C4-2B (cell line): Measurements from ENCODE around the gene SLC25A11.

Source experiments
- ZFX ChIP-seq: fragments of 450-650 bp; IDR thresholded peaks from 2 replicates; pipeline ENCODE4 v1.6.1; 2017
- TF ChIP-seq, protein P1 (sequence below): fragments of 450-650 bp; conservative IDR thresholded peaks from 2 replicates; pipeline ENCODE4 v1.5.1; 2017; ENCODE audit warnings: mild to moderate bottlenecking

- TF ChIP-seq, protein P1, sequence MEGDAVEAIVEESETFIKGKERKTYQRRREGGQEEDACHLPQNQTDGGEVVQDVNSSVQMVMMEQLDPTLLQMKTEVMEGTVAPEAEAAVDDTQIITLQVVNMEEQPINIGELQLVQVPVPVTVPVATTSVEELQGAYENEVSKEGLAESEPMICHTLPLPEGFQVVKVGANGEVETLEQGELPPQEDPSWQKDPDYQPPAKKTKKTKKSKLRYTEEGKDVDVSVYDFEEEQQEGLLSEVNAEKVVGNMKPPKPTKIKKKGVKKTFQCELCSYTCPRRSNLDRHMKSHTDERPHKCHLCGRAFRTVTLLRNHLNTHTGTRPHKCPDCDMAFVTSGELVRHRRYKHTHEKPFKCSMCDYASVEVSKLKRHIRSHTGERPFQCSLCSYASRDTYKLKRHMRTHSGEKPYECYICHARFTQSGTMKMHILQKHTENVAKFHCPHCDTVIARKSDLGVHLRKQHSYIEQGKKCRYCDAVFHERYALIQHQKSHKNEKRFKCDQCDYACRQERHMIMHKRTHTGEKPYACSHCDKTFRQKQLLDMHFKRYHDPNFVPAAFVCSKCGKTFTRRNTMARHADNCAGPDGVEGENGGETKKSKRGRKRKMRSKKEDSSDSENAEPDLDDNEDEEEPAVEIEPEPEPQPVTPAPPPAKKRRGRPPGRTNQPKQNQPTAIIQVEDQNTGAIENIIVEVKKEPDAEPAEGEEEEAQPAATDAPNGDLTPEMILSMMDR: no peak
- no peak for TF ChIP-seq ZFX
These were observed 7.1 kb downstream of the SLC25A11 start for GRCh38 chr17:4932756-4933155.
